Aorta (tissue), 5 donors: ENCODE measurements around the gene ARL15. TPM values are rescaled to one million over a fixed set of nuclear protein-coding genes. Genes with fewer than 3 reads are reported as not detected.
A peak's percentile ranks its signal among the peaks of the same experiment; 100 is the strongest.

ENCODE experiments used
- ATAC-seq: fragments of 200-7000 bp; cut with Tn5 transposase; one replicate; pipeline ENCODE4 v1.9.1; 2022; ENCODE audit warnings: moderate library complexity; ENCODE audit not compliant: low FRiP score
- DNase-seq, 2 donors: peaks; one replicate each; pipeline ENCODE4 v3.0.0-alpha.2; 2020
- H3K27ac ChIP-seq, 2 donors: one replicate each; pipeline ENCODE4 v1.5.1; 2013; ENCODE audit warnings: low read length in 2 of 2, mild to moderate bottlenecking in 2 of 2, moderate library complexity in 2 of 2, control low read depth in 1 of 2, inconsistent platforms in 1 of 2, low read depth in 1 of 2
- H3K27me3 ChIP-seq, 2 donors: one replicate each; pipeline ENCODE4 v1.6.1; 2013; ENCODE audit warnings: control low read depth in 1 of 2, low read length in 1 of 2, mild to moderate bottlenecking in 1 of 2, moderate library complexity in 1 of 2; ENCODE audit not compliant: insufficient read depth in 2 of 2, control insufficient read depth in 1 of 2
- H3K36me3 ChIP-seq, 2 donors: one replicate each; pipeline ENCODE4 v1.6.1; 2013; ENCODE audit warnings: control low read depth in 1 of 2, low read length in 1 of 2, mild to moderate bottlenecking in 1 of 2; ENCODE audit not compliant: insufficient read depth in 2 of 2, control insufficient read depth in 1 of 2
- H3K4me1 ChIP-seq, 2 donors: one replicate each; pipeline ENCODE4 v1.6.1; 2013; ENCODE audit warnings: low read length in 2 of 2, control low read depth in 1 of 2, mild to moderate bottlenecking in 1 of 2, moderate library complexity in 1 of 2; ENCODE audit not compliant: insufficient read depth in 2 of 2, control insufficient read depth in 1 of 2
- H3K4me3 ChIP-seq, 2 donors: one replicate each; pipeline ENCODE4 v1.5.1; 2013; ENCODE audit warnings: low read length in 2 of 2, control low read depth in 1 of 2, mild to moderate bottlenecking in 1 of 2
- H3K9me3 ChIP-seq: one replicate; pipeline ENCODE4 v1.6.1; 2013; ENCODE audit warnings: mild to moderate bottlenecking, low read length; ENCODE audit not compliant: control insufficient read depth
- WGBS, 2 donors: extraction: QIAGEN DNeasy Blood & Tissue Kit; methylation state at CpG; one replicate each; pipeline ENCODE4 v1.1.7; 2013; 5-methylcytosine and 5-hydroxymethylcytosine counted together
- intact Hi-C, 2 donors: fragments of 100-400 bp; cut with DNase I; formaldehyde crosslinking; loops; one replicate each; pipeline versions ENCODE4 v1.14.2 to v1.15.0; 2022
- polyA plus RNA-seq, 2 donors: library from polyadenylated mRNA; stranded (reverse); fragments of 200-250 nt; gene quantifications; one replicate each; pipeline ENCODE4 v1.2.3, GENCODE V29; 2013
- total RNA-seq, 2 donors: library from RNA; stranded (reverse); fragmentation: NEBNext Ultra II Directional; extraction: Animal tissue kit (Norgen Biotek cat#: 25700); gene quantifications; one replicate each; pipeline ENCODE4 v1.2.1, GENCODE V29; 2021
- donor health status: healthy with polysubstance abuse.
- donor health status: Bipolar disorder and iron deficiency.
- donor health status: DM: no; HTN: no; CAD: no.
- donor health status: DM: no; HTN: no; CAD: no.
- donor health status: DM: yes; HTN: yes; CAD: no.

The ARL15 gene
- total and polyA plus RNA-seq, 4 donors = 7.4 to 44.7 (median 19.8) TPM

- H3K27ac ChIP-seq = no peak overlapping the region
- H3K4me1 ChIP-seq = peaks cover 0 to 2% of the 10 kb centered on the region in 2 donors
- H3K36me3 ChIP-seq = no peaks in the 10 kb centered on the region
- intact Hi-C loops = no loop called here
- no peaks in the 10 kb centered on the region for H3K27me3 ChIP-seq
- H3K4me3 ChIP-seq = no peak overlapping the region
- ATAC-seq (no peak), DNase-seq (no peak)
- 63 to 68% methylated on average over 3 of the region's 3 CpGs for WGBS, 2 donors
- no peaks in the 10 kb centered on the region for H3K9me3 ChIP-seq
Observed at GRCh38 chr5:54230936-54231685, 79.3 kb downstream of the ARL15 start.

GRCh38 chr5:54229041-54229780 is 81.2 kb downstream of the ARL15 start:
- 22 to 29% methylated on average over 6 of the region's 6 CpGs for WGBS, 2 donors
- H3K36me3 ChIP-seq = no peaks in the 10 kb centered on the region
- DNase-seq = peak; percentile 72 to 85
- intact Hi-C loops = loop anchor here (10.0 kb wide), 2 partner anchors 754 to 1054 kb away; no protein-coding TSS in a partner anchor
- H3K4me3 ChIP-seq = no peak overlapping the region
- ATAC-seq = no peak
- no peak overlapping the region for H3K27ac ChIP-seq
- H3K4me1 ChIP-seq = peaks cover 0 to 2% of the 10 kb centered on the region in 2 donors
- no peaks in the 10 kb centered on the region for H3K27me3 ChIP-seq
- H3K9me3 ChIP-seq = no peaks in the 10 kb centered on the region

GRCh38 chr5:54227759-54228158 is 82.6 kb downstream of the ARL15 start:
- Histone ChIP-seq H3K4me3 (no peak overlapping the region), H3K27me3 (no peaks in the 10 kb centered on the region), H3K36me3 (no peaks in the 10 kb centered on the region), H3K4me1 (peaks cover 0 to 2% of the 10 kb centered on the region in 2 donors), H3K27ac (no peak overlapping the region), H3K9me3 (no peaks in the 10 kb centered on the region)
- ATAC-seq (no peak), DNase-seq (no peak)
- 95% methylated on average over 1 of the region's 1 CpG for WGBS, 2 donors
- intact Hi-C loops = loop anchor here (10.0 kb wide), 2 partner anchors 753 to 1053 kb away; no protein-coding TSS in a partner anchor

- 80 to 82% methylated on average over 3 of the region's 3 CpGs for WGBS, 2 donors
- ATAC-seq (no peak), DNase-seq (no peak)
- no peak overlapping the region for H3K4me3 ChIP-seq
- H3K4me1 ChIP-seq = peaks cover 0 to 2% of the 10 kb centered on the region in 2 donors
- intact Hi-C loops = loop anchor here (10.0 kb wide), 2 partner anchors 752 to 1052 kb away; no protein-coding TSS in a partner anchor
- no peaks in the 10 kb centered on the region for H3K36me3 ChIP-seq
- no peaks in the 10 kb centered on the region for H3K9me3 ChIP-seq
- H3K27me3 ChIP-seq = no peaks in the 10 kb centered on the region
- H3K27ac ChIP-seq = no peak overlapping the region
Observed at GRCh38 chr5:54227109-54227508, 83.3 kb downstream of the ARL15 start.

- 90 to 95% methylated on average over 5 of the region's 5 CpGs for WGBS, 2 donors
- ATAC-seq = peak; percentile 59
- Histone ChIP-seq H3K9me3 (no peaks in the 10 kb centered on the region), H3K27ac (no peak overlapping the region), H3K4me3 (no peak overlapping the region), H3K4me1 (no peaks in the 10 kb centered on the region), H3K27me3 (no peaks in the 10 kb centered on the region), H3K36me3 (no peaks in the 10 kb centered on the region)
- no peak for DNase-seq
- intact Hi-C loops = loop anchor here (10.0 kb wide), 2 partner anchors 751 to 1051 kb away; no protein-coding TSS in a partner anchor
Observed at GRCh38 chr5:54226215-54226614, 84.2 kb downstream of the ARL15 start.

GRCh38 chr5:54224103-54224826 is 86.1 kb downstream of the ARL15 start:
- H3K27ac ChIP-seq = no peak overlapping the region
- no peaks in the 10 kb centered on the region for H3K9me3 ChIP-seq
- peak; percentile 36 for ATAC-seq
- H3K4me3 ChIP-seq = no peak overlapping the region
- WGBS, 2 donors = 91 to 94% methylated on average over 10 of the region's 10 CpGs
- intact Hi-C loops = loop anchor here (10.0 kb wide), 2 partner anchors 749 to 1049 kb away; no protein-coding TSS in a partner anchor
- H3K36me3 ChIP-seq = no peaks in the 10 kb centered on the region
- no peaks in the 10 kb centered on the region for H3K4me1 ChIP-seq
- no peak for DNase-seq
- no peaks in the 10 kb centered on the region for H3K27me3 ChIP-seq

- H3K4me3 ChIP-seq = no peak overlapping the region
- H3K4me1 ChIP-seq = no peaks in the 10 kb centered on the region
- H3K27me3 ChIP-seq = no peaks in the 10 kb centered on the region
- H3K27ac ChIP-seq = no peak overlapping the region
- WGBS, 2 donors = 94% methylated on average over 4 of the region's 4 CpGs
- intact Hi-C loops = loop anchor here (10.0 kb wide), 2 partner anchors 748 to 1048 kb away; no protein-coding TSS in a partner anchor
- H3K9me3 ChIP-seq = no peaks in the 10 kb centered on the region
- ATAC-seq (no peak), DNase-seq (no peak)
- H3K36me3 ChIP-seq = no peaks in the 10 kb centered on the region
Observed at GRCh38 chr5:54222336-54222735, 88.0 kb downstream of the ARL15 start.

GRCh38 chr5:54221135-54221534 is 89.2 kb downstream of the ARL15 start:
- Histone ChIP-seq H3K27ac (no peak overlapping the region), H3K4me1 (no peaks in the 10 kb centered on the region), H3K9me3 (no peaks in the 10 kb centered on the region), H3K36me3 (no peaks in the 10 kb centered on the region), H3K4me3 (no peak overlapping the region), H3K27me3 (no peaks in the 10 kb centered on the region)
- intact Hi-C loops = loop anchor here (10.0 kb wide), 2 partner anchors 746 to 1046 kb away; no protein-coding TSS in a partner anchor
- WGBS, 2 donors = 91 to 93% methylated on average over 1 of the region's 1 CpG
- no peak for DNase-seq
- no peak for ATAC-seq
